OCI-M1 (cell line): ENCODE measurements around the gene CRIM1.

Source experiments
- DNase-seq: peaks from one replicate; lab custom pipeline; 2025; lab: John Stamatoyannopoulos, UW

CRIM1 gene

DNA sequence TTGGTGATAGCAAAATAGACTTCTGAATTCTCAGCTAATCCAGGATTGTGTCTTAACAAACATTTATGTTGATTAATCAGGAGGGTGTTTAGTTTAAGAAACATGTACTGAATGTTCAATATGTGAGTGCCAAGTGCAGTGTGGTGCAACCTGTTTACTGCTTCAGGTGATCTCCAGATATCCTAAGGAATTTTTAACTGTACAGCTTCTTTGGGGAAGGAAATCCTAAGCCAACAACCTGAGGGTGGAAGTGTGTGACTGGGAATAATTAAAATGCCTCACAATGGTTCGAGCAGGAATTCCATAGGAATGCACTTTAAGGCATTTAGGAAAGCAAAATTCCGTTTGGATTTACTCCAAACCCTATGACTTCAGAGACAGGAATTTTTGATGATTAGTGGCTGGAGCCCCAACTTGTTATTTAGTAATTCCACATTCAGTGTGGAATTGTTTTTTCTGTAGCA lies 16.4 kb downstream of the CRIM1 start:
- no peak for DNase-seq

DNA sequence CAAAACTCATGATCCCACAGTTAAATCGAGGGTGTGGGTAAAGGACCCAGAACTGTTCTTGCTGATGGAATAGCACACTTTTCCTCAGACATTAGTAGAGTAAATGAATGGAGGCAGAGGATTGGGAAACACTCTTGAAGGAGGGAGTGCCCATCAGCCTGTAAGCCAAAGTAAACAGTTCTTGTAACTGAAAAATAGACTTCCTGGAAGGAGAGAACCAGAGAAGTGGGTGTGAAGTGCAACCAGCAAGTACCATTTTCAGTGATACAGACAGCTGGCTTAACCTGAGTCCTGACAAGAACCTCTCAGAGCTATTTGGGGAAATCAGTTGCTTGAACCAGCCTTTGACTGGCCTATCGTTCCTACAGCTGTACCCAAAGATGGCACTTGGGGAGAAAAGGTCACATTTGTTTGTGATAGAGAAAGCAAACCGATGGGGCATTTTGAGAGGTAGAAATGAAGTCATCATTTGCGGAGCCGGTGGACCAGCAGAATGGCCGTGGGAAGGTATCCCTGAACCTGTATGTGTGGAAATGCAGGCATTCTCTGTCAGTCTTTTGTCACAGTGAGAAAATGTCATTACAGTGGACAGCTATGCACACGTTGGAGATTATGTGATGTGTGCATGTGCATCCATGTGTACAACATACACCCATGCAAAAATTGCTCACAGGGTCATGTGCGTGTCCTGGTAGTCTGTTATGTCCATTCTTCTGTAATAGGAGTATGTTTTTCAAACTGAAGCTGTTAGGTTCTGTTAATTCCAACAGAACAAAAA lies 17.8 kb downstream of the CRIM1 start:
- DNase-seq, result no peak

DNA sequence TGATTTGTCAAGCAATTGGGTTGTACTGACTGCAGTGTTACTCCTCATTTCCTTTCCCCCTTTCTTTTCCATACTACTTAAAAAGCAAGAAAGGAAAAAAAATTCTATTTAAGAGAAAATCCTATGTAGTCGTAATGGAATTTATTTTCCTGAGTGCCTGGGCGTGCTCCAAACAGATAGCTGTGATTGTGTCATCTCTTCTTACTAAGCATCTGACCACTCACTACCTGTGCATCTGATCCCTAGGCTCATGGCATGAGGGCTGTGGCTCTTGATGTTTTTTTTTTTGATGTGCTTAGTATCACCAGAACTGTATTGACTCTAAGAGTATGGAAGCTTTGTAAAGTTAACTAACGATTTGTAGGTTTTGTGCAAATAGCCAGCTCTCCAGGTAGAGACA lies 19.0 kb downstream of the CRIM1 start:
- DNase-seq, result no peak

DNA sequence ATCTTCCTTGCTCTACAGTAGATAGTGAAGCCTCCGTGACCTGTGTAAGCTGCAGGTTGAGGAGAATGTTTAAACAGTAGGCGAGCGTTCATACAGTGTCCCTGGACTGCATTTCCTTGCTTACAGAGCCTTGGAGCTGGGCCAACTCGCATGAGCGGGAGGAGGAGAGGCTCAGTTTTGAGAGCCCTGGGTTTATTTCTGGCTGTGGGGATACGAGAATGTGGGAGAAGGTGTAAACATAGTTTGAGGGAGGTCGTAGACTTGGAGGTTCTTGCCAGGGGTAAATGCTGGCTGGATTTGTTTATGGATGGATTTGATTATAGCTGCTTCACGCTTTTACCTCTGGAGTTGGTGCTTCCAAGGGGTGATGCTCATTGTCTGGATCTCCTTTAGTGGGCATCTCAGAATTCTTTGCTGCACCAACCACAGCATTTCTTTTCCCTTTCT lies 20.8 kb downstream of the CRIM1 start:
- no peak for DNase-seq

DNA sequence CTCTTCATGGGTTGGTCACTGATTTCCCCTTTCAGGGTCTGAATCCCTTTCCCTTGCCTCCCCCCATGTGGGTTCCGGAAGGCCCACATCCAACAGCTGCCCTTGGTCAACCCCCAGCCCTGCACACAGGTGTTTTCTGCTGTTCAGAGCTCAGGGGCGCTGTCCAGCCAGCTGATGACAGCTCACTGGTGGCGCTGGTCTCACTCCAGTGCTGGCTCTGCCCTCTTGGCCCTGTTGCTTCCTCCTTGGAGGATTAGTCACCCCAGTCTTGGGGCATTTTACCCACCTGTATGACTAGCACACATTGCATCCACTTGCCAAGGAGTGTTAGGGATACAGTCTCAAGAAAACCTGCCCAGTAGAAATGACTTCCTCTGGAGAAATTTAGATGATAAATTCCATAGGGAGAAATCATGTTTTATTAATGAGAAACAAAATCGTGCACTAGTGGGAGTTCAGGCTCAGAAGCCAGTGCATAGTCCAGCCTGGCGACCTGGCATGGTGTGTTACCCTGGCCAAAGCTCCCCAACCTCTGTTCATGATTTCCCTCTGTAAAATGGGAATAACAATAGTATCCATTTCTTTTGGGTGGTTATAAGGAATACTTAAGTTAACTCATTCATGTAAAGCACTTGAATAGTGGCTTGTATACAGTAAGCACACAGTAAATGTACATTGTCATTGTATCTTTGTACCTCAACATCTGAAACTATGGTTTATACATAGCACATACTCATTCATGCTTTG lies 21.6 kb downstream of the CRIM1 start:
- no peak for DNase-seq

DNA sequence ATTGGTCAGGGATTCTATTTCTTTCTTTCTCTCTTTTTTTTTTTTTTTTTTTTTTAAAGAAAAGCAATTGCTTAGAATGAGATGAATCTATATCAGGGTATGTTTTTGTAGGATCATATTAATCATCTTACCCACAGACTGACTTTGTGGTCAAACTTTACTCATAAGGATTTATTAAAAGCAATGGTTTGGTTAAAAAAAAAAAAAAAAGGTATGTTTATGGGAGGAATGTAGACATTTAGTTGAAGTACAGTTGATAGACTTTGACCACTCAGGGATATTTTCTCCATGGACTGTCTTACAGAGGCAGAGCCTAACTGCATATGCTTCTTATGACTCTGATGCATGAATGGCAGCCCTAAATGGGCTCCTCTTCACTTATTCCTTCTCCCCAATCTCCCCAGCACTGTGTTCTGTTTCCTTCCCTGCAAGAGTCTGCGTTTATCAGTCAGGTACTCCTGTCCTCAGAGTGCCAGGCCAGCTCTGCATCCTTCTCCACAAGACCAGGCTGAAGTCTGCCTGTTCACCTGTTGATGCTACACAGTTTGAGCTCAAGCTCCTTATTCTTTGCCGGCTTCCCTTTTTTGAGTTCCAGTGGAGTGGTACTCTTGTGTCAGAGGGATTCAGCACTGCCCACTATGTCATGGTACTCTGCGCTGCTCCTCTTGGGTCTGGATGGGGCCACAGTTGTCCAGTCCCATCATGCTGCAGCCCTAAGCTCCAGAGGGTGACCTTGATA lies 24.3 kb downstream of the CRIM1 start:
- no peak for DNase-seq

DNA sequence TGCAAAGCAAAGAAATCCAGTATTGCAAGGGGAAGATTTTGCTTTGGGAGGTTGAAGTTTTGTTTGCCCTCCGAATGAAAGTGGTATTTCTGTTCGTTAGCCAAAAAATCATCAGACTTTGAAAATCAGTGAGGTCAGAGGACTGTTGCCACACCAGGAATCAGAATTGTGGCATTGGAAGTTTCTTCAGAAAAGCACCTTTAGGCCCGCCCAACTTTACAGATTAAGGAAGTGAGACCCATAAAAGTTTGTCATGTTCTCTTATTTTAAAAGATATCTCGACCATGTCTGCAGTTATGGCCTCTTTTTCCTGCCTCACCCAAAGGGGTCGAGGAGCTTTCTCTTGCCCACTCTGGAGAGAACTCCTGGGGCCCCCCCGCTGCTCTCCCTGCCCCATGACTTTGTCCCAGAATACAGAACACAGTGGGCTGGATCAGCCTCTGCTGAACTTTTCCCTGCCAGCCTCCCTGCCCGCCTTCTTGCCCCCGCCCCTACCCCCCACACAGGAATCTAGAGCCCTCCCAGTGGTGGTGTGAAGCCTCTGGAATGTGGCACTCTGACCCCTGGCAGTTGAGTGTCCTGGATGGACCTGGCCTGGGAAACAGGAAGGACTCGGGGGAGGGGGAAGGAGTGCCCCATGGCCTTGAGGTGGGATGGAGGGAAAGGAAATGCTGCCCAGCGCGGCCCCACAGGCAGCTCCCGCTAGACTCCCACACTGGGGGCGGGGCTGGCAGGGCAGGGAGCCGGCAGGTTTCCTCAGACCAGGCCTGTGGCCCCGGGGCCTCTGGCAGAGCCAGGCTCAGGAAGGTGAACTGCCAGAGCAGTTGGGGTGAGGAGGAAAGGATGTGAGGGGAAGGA lies 25.3 kb downstream of the CRIM1 start:
- no peak for DNase-seq

GRCh38 chr2:36381993-36382392 lies 26.4 kb downstream of the CRIM1 start:
- DNase-seq, result no peak

- no peak for DNase-seq
Observed at GRCh38 chr2:36382472-36382871, 26.9 kb downstream of the CRIM1 start.

DNA sequence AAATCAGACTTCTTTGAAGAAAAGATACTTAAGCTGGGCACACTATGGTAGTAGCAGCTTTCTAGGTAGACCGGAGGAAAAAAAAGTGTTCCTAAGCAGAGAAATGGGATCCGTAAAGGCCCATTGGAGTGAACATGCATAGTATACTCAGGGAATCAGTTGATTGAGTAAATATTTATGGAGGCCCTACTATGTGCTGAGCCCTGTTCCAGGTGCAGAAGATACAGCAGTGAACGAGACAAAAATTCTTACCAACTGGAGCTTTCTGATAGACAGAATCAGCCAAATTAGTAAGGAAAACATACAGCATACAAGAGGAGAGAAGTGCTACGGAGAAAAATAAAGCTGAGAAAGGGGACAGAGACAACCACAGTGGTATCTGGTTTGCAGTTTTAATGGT lies 28.1 kb downstream of the CRIM1 start:
- no peak for DNase-seq

- no peak for DNase-seq
Observed at GRCh38 chr2:36384454-36384853, 28.9 kb downstream of the CRIM1 start.

DNA sequence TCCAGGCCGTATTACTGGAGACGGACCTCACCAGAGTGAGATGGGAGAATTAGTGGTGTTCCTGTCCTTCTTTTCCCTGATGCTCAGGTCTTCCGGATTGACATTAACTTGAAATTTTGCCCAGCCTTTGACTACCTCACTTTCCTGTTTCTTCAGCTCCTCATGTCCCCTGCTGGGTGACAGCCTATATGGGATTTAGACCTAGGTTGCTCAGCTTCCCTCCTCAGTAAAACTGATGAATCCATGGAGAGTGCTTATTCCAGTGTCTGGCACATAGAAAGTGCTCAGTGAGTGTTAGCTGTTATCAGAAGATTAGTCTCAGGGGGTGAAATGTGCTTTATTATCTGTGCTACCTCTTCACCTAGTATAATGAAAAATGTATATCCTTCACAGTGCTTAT lies 30.0 kb downstream of the CRIM1 start:
- no peak for DNase-seq

DNA sequence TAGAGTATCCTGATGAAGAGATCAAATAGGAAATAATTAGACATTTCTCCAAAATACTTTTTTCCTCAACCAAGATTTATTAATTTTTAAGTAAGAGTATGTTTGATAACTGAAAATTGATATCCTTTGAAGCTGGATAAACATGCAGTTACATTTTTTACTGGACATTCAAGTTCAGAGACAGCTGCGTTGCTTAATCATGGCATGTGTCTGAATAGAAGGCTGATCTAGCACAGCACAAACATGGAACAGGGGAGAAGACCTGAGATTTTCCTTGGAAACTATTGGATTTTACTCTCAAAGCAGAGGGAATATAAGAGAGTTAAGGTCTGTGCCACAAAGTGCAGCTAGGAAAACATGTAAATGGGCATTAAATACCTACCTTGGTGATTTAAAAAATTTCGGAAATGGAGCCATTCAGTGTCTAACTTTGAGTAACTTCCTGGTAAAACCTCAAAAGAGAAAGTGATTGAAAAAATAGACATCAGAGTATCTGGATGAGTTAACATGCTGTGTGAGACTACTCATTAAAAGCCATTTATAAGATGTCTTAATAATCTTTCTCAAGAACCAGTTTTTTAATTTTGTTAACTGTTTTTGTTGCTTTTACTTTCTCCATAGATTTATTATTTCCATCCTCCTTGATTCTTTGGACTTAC lies 31.8 kb downstream of the CRIM1 start:
- DNase-seq, result peak; percentile 16

GRCh38 chr2:36388472-36388871 lies 32.9 kb downstream of the CRIM1 start:
- DNase-seq, result no peak

- no peak for DNase-seq
Observed at GRCh38 chr2:36389091-36389564, 33.5 kb downstream of the CRIM1 start.

DNA sequence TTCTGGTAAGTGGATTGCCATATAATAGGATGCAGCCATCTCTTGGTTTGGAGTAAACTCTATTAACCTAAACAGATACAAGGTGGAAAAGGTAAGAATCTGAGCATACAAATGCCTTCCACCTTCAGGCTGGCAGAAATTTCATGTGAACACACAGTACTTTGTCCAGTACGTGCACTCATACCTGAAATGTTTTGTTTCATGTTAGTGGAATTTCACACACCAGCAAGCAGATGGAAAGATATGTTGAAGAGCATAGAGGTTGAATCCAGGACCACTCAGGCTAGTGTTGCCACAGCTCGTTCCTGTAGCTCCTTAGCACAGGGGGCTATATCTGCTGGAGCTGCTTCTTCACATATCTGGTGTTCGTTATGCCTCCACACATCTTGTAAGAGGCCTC lies 34.0 kb downstream of the CRIM1 start:
- no peak for DNase-seq

DNA sequence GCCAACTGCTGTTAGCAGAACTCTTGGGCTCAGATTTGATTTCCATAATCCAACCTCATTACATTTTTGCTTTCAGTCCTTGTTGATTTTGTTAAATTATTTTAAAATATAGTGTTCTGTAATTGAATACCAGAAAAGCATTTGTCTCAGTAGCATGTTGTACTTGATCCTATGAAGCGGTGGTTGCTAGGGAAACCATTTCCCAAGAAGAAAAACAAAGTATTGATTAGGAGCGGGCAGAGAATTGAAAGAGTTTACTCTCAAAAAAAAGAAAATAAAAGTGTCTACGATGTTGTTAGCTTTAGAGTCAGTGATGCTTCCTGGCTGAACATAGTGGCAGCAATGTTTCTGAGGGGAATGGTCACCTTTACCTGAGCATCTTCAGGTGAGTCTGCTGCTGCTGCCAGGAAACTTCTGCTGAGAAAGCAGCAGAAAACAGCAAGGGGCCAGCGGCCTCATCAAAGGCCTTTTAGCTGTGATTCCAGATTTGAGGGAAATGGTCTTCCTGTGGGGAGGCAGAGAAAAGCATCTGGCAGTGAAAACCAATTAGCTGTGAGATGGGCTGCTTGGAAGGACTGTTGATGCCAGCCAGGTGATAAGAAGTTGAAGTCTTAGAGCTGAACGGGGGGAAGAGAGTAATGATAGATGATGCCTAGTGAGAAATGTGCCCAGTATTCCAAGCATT lies 37.1 kb downstream of the CRIM1 start:
- no peak for DNase-seq

DNA sequence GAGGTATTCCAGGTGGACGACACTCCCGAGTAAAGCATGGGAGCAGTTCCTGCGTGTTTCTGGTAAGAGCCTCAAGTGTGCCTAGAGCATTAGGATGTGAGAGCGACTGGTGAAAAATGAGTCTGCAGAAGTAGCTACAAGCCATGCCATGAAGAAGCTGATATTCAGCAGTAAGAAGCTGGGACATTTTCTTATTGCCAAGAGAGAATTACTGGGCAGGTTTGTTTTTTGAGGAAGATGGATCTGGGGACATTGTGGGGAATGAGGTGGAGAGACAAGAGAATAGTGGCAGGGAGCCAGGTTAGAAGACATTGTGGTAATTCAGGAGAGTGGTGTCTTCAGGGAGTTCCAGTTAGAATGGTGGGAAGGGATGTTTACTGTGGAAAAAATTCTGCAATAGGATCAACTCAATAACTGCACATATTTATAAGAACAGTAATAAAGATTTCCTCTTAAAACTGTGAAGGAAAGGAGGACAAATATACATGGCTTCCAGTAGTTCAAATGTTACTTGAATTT lies 38.2 kb downstream of the CRIM1 start:
- DNase-seq, result no peak

- no peak for DNase-seq
Observed at GRCh38 chr2:36394804-36395203, 39.2 kb downstream of the CRIM1 start.

DNA sequence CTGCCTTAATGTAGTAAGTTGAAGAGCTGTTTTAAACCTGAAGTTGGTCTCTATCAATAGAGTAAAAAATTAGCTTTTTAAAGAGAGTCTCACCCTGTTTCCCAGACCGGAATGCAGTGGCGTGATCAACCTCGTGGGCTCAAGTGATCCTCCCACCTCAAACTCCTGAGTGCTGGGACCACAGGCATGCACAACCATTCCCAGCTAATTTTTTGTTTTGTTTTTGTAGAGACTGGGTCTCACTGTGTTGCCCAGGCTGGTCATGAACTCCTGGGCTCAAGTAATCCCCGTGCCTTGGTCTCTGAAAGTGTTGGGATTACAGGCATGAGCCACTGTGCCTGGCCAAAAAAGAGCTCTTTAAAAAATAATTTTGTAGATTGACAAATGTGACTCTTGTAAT lies 40.3 kb downstream of the CRIM1 start:
- no peak for DNase-seq
